H9 (cell line): Measurements from ENCODE around the gene C1QL1. TPM values are rescaled to one million over a fixed set of nuclear protein-coding genes. Genes with fewer than 3 reads are reported as not detected.

Experiments used
- DNase-seq: peaks from one replicate; pipeline ENCODE4 v3.0.0-alpha.2; 2017
- H2AFZ ChIP-seq: one replicate; pipeline ENCODE4 v1.6.1; 2013; ENCODE audit warnings: mild to moderate bottlenecking, low read length, control low read depth, moderate library complexity
- H2AK5ac ChIP-seq: 2 replicates; pipeline ENCODE4 v1.6.1; 2013; ENCODE audit warnings: low read length, control low read depth, mixed read lengths; ENCODE audit not compliant: insufficient read length
- H2BK120ac ChIP-seq: one replicate; pipeline ENCODE4 v1.6.1; 2013; ENCODE audit warnings: low read depth, mild to moderate bottlenecking, low read length, control low read depth, inconsistent platforms; ENCODE audit not compliant: poor library complexity, severe bottlenecking
- H2BK12ac ChIP-seq: 2 replicates; pipeline ENCODE4 v1.6.1; 2013; ENCODE audit warnings: low read length, control low read depth, mixed read lengths, low read depth; ENCODE audit not compliant: insufficient read length
- H2BK15ac ChIP-seq: 2 replicates; pipeline ENCODE4 v1.6.1; 2013; ENCODE audit warnings: low read depth, low read length, control low read depth
- H2BK20ac ChIP-seq: one replicate; pipeline ENCODE4 v1.6.1; 2013; ENCODE audit warnings: low read depth, mild to moderate bottlenecking, low read length, control low read depth, inconsistent platforms; ENCODE audit not compliant: poor library complexity, severe bottlenecking
- H2BK5ac ChIP-seq: 2 replicates; pipeline ENCODE4 v1.6.1; 2013; ENCODE audit warnings: low read length, control low read depth, mixed read lengths; ENCODE audit not compliant: insufficient read length
- H3K14ac ChIP-seq: 2 replicates; pipeline ENCODE4 v1.6.1; 2013; ENCODE audit warnings: low read length, control low read depth; ENCODE audit not compliant: insufficient read depth
- H3K18ac ChIP-seq: 2 replicates; pipeline ENCODE4 v1.6.1; 2013; ENCODE audit warnings: low read depth, mild to moderate bottlenecking, mixed read lengths, low read length, control low read depth; ENCODE audit not compliant: insufficient read length
- H3K23ac ChIP-seq: 2 replicates; pipeline ENCODE4 v1.6.1; 2013; ENCODE audit warnings: low read length, control low read depth, mixed read lengths, low read depth; ENCODE audit not compliant: insufficient read length
- H3K23me2 ChIP-seq: 2 replicates; pipeline ENCODE4 v1.6.1; 2013; ENCODE audit warnings: low read depth, mild to moderate bottlenecking, mixed read lengths, low read length, control low read depth; ENCODE audit not compliant: insufficient read length, poor library complexity, severe bottlenecking
- H3K27ac ChIP-seq: 2 replicates; pipeline ENCODE4 v1.5.1; 2013; ENCODE audit warnings: low read length, control low read depth, mixed read lengths, low read depth; ENCODE audit not compliant: insufficient read length
- H3K27me3 ChIP-seq: 2 replicates; pipeline ENCODE4 v1.6.1; 2013; ENCODE audit warnings: low read length, control low read depth, inconsistent platforms; ENCODE audit not compliant: insufficient read depth
- H3K4ac ChIP-seq: 2 replicates; pipeline ENCODE4 v1.6.1; 2013; ENCODE audit warnings: low read depth, mild to moderate bottlenecking, control low read depth, inconsistent platforms, low read length, moderate library complexity
- H3K4me1 ChIP-seq: 2 replicates; pipeline ENCODE4 v1.6.1; 2013; ENCODE audit warnings: low read length, control low read depth, inconsistent platforms; ENCODE audit not compliant: insufficient read depth
- H3K4me2 ChIP-seq: 2 replicates; pipeline ENCODE4 v1.6.1; 2013; ENCODE audit warnings: low read length, control low read depth, mixed read lengths; ENCODE audit not compliant: insufficient read length, insufficient read depth
- H3K56ac ChIP-seq: 2 replicates; pipeline ENCODE4 v1.6.1; 2013; ENCODE audit warnings: low read depth, mild to moderate bottlenecking, mixed read lengths, low read length, control low read depth; ENCODE audit not compliant: insufficient read length
- H3K79me1 ChIP-seq: 2 replicates; pipeline ENCODE4 v1.6.1; 2013; ENCODE audit warnings: low read depth, mild to moderate bottlenecking, moderate library complexity, low read length, control low read depth, inconsistent platforms; ENCODE audit not compliant: insufficient read depth, poor library complexity, severe bottlenecking
- H3K79me2 ChIP-seq: 2 replicates; pipeline ENCODE4 v1.6.1; 2013; ENCODE audit warnings: low read length, control low read depth, inconsistent platforms; ENCODE audit not compliant: insufficient read depth
- H3K9ac ChIP-seq: 2 replicates; pipeline ENCODE4 v1.6.1; 2013; ENCODE audit warnings: low read length, control low read depth, mixed read lengths; ENCODE audit not compliant: insufficient read length; ENCODE audit errors: extremely low read depth
- H3K9me3 ChIP-seq: one replicate; pipeline ENCODE4 v1.6.1; 2013; ENCODE audit warnings: low read depth, low read length, inconsistent platforms; ENCODE audit not compliant: control insufficient read depth
- H3T11ph ChIP-seq: one replicate; pipeline ENCODE4 v1.6.1; 2013; ENCODE audit warnings: mild to moderate bottlenecking, low read length, control low read depth, inconsistent platforms
- H4K20me1 ChIP-seq: one replicate; pipeline ENCODE4 v1.6.1; 2013; ENCODE audit not compliant: control insufficient read depth, insufficient read length, insufficient read depth
- H4K5ac ChIP-seq: 2 replicates; pipeline ENCODE4 v1.6.1; 2013; ENCODE audit warnings: low read depth, mild to moderate bottlenecking, mixed read lengths, low read length, control low read depth; ENCODE audit not compliant: insufficient read length
- H4K8ac ChIP-seq: replicated peaks from 2 replicates; pipeline ENCODE4 v1.6.1; 2013; ENCODE audit warnings: low read length, control low read depth, mixed read lengths, low read depth; ENCODE audit not compliant: insufficient read length
- H4K91ac ChIP-seq: 2 replicates; pipeline ENCODE4 v1.6.1; 2013; ENCODE audit warnings: low read depth, mild to moderate bottlenecking, moderate library complexity, mixed read lengths, low read length, control low read depth; ENCODE audit not compliant: insufficient read length
- H3K27ac Mint-ChIP-seq, 3 experiments: 2 replicates in 2 of 3; 3 replicates in 1 of 3; pipeline ENCODE4 v1.8.0; 2020 to 2021; ENCODE audit warnings: mixed read lengths in 3 of 3, mild to moderate bottlenecking in 1 of 3, moderate library complexity in 1 of 3
- H3K27me3 Mint-ChIP-seq: 2 replicates; pipeline ENCODE4 v1.8.0; 2021; ENCODE audit warnings: low read depth, mild to moderate bottlenecking, moderate library complexity, mixed read lengths
- H3K36me3 Mint-ChIP-seq, 3 experiments: 2 replicates in 2 of 3; 3 replicates in 1 of 3; pipeline ENCODE4 v1.8.0; 2020 to 2021; ENCODE audit warnings: low read depth in 3 of 3, mixed read lengths in 3 of 3; ENCODE audit not compliant: insufficient read depth in 1 of 3
- H3K4me1 Mint-ChIP-seq, 2 experiments: 2 replicates each; pipeline ENCODE4 v1.8.0; 2020; ENCODE audit warnings: mixed read lengths in 2 of 2
- H3K4me3 Mint-ChIP-seq, 2 experiments: 2 replicates in 1 of 2; 3 replicates in 1 of 2; pipeline ENCODE4 v1.8.0; 2020 to 2021; ENCODE audit warnings: mild to moderate bottlenecking in 2 of 2, mixed read lengths in 2 of 2, moderate library complexity in 1 of 2
- H3K9me3 Mint-ChIP-seq, 2 experiments: 2 replicates in 1 of 2; 3 replicates in 1 of 2; pipeline ENCODE4 v1.8.0; 2020; ENCODE audit warnings: mild to moderate bottlenecking in 2 of 2, mixed read lengths in 2 of 2, moderate library complexity in 1 of 2
- CTCF ChIP-seq: fragments of 200-600 bp; sonication (generic); conservative IDR thresholded peaks from 3 replicates; pipeline ENCODE4 v1.8.0; 2021; ENCODE audit warnings: antibody characterized with exemption, mild to moderate bottlenecking
- WGBS: extraction: QIAGEN DNeasy Blood & Tissue Kit; methylation state at CpG from one replicate; pipeline ENCODE4 v1.1.7; 2013; ENCODE audit warnings: missing lambda C conversion rate, low lambda C conversion rate, mixed read lengths; ENCODE audit not compliant: insufficient read length; ENCODE audit errors: extremely low coverage; 5-methylcytosine and 5-hydroxymethylcytosine counted together
- total RNA-seq: library from RNA; stranded (reverse); gene quantifications from 2 replicates; pipeline ENCODE4 v1.2.1, GENCODE V29; 2021

Gene C1QL1
- total RNA-seq, 1 experiment from 2014 or later = 6.0 TPM

- Histone ChIP-seq H3K4me2 (no peak overlapping the region), H3K27ac (no peak overlapping the region), H4K8ac (no peak overlapping the region), H4K20me1 (no peaks in the 10 kb centered on the region), H3K23ac (no peak overlapping the region), H2BK12ac (no peak overlapping the region), H3T11ph (no peak overlapping the region), H3K14ac (no peak overlapping the region), H3K18ac (no peak overlapping the region), H3K27me3 (no peaks in the 10 kb centered on the region), H3K56ac (no peak overlapping the region), H2AFZ (no peak overlapping the region), H2BK20ac (no peak overlapping the region), H4K5ac (no peak overlapping the region), H2BK120ac (no peak overlapping the region), H2BK5ac (no peak overlapping the region), H3K4me1 (peaks cover 12% of the 10 kb centered on the region; the same call in 1 of the 2 replicates), H2AK5ac (no peak overlapping the region), H3K23me2 (no peaks in the 10 kb centered on the region), H3K79me1 (no peaks in the 10 kb centered on the region), H3K9ac (no peak overlapping the region), H3K4ac (no peak overlapping the region), H3K79me2 (no peaks in the 10 kb centered on the region), H4K91ac (no peak overlapping the region), H3K9me3 (no peaks in the 10 kb centered on the region), H2BK15ac (no peak overlapping the region)
- Mint-ChIP-seq H3K4me1 (peaks cover 36 to 53% of the 10 kb centered on the region in 2 experiments), H3K4me3 (no peak overlapping the region), H3K27ac (no peak overlapping the region), H3K9me3 (no peaks in the 10 kb centered on the region), H3K27me3 (peaks cover 31% of the 10 kb centered on the region), H3K36me3 (no peaks in the 10 kb centered on the region)
- WGBS = no CpG with 5 or more reads among the region's 2 CpGs
- DNase-seq = no peak
- TF ChIP-seq CTCF = no peak
These were observed 37.6 kb upstream of the C1QL1 start for GRCh38 chr17:45005700-45006099.
